ENCODE results near the gene DPP6. TPM values are rescaled to one million over a fixed set of nuclear protein-coding genes. Genes with fewer than 3 reads are reported as not detected.

The DPP6 gene
- total and polyA plus RNA-seq, 9 of the 15 experiments (the other 6 are each of a cell fraction or from before 2014, with no cell fraction given), result not detected

- no peak for TF ChIP-seq KLF10 (CRISPR knock-in tag; IDR thresholded peaks at IDR 0.05)
These were observed 743.2 kb downstream of the DPP6 start (continued) for GRCh38 chr7:154795437-154795836.

- H3K9ac ChIP-seq (ENCODE audit: insufficient read depth in 1 of 2, low read depth in 2 of 2, low read length in 2 of 2), result no peak overlapping the region
- H3K9me1 ChIP-seq (ENCODE audit: control insufficient read depth, insufficient read depth, low read length), result no peaks in the 10 kb centered on the region
- ChIA-PET CTCF (ENCODE audit: low intra/inter-chr PET ratio) (no interaction called here), POLR2A (no interaction called here)
- H3K36me3 ChIP-seq (ENCODE audit: control insufficient read depth, insufficient read depth, low read length), result no peaks in the 10 kb centered on the region
- peaks cover 58 to 68% of the 10 kb centered on the region in 2 experiments for H3K27me3 ChIP-seq (ENCODE audit: control insufficient read depth in 2 of 2, insufficient read depth in 2 of 2, low read length in 2 of 2)
- WGBS (ENCODE audit: insufficient coverage, low coverage, missing lambda C conversion rate), result 0% methylated on average over 3 of the region's 3 CpGs
- no peak for FAIRE-seq
- no peak overlapping the region for H3K4me3 ChIP-seq
- H3K79me2 ChIP-seq (ENCODE audit: control insufficient read depth, insufficient read depth, low read length), result no peaks in the 10 kb centered on the region
- H3K9me3 ChIP-seq (replicated peaks; ENCODE audit: control insufficient read depth, insufficient read depth, low read depth, low read length), result no peaks in the 10 kb centered on the region
- BruUV-seq (replicated peaks), result no TSS peak
- H3K4me2 ChIP-seq (ENCODE audit: insufficient read depth, low read length), result no peak overlapping the region
- H4K20me1 ChIP-seq (replicated peaks; ENCODE audit: control insufficient read depth, insufficient read depth, low read length), result peaks cover 5% of the 10 kb centered on the region; the same call in 1 of the 2 replicates
- in situ Hi-C loops (cut with MboI) (no loop called here), intact Hi-C loops (cut with micrococcal nuclease) (no loop called here)
- DNase-seq (ENCODE audit: extremely low read depth in 1 of 4, low spot score in 3 of 4), result no peak
- no peaks in the 10 kb centered on the region for H3K4me1 ChIP-seq (replicated peaks in 1 of 2; ENCODE audit: control insufficient read depth in 2 of 2, insufficient read depth in 2 of 2, low read length in 2 of 2)
- no peak overlapping the region for H2AFZ ChIP-seq (ENCODE audit: low read depth, low read length)
- no peak for TF ChIP-seq HDAC6 (IDR thresholded peaks at IDR 0.05; ENCODE audit: low read depth, low read length)
- TF ChIP-seq CHD7 (IDR thresholded peaks at IDR 0.05; ENCODE audit: low read depth, low read length), result no peak
- no peak for ATAC-seq
- H3K27ac ChIP-seq (ENCODE audit: extremely low read depth, low read depth, low read length), result no peak overlapping the region
These were observed 752.3 kb downstream of the DPP6 start for GRCh38 chr7:154804449-154804848.
